SW 1271 (cell line): ENCODE data around the gene IGLL5.

ENCODE experiments used
- DNase-seq, 2 experiments: peaks; one replicate each; lab custom pipeline; 2025; lab: John Stamatoyannopoulos, UW

The IGLL5 gene

DNA sequence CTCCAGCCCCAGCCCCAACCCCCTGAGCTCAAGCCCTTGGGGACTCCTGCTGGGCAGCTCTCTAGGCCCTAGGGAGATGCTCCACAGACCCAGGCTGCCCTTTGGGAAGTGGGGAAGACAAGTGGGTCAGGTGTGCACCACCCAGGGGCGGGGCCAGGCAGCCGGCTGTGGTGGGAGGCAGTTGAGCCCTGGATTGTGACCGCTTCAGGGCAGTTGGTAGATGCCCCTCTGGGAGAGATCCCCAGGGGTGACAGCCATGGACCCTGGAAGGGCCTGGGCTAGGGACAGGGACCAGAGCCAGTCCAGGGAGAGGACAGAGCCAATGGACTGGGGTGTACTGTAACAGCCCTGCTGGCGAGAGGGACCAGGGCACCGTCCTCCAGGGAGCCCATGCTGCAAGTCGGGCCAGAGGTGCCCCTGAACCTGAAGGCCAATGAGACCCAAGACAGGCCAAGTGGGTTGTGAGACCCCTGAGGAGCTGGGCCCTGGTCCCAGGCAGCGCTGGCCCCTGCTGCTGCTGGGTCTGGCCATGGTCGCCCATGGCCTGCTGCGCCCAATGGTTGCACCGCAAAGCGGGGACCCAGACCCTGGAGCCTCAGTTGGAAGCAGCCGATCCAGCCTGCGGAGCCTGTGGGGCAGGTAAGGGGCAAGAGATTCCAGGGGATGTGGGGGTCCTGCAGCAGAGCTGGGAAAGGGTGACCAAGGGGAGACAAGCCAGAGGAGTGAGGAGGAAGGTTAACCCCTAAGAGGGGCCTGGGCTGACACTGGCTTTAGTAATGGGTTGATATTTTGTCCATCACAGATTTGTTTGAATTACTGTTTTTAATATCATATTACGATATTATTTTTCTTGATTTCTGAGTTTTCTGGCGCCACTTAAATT lies at the start of gene IGLL5:
Gene IGLL5, plus strand, starts transcription at position 196 of the 883 bp plus-strand sequence. Its CDS starts 238 bp downstream, at position 434.
- DNase-seq = no peak

DNA sequence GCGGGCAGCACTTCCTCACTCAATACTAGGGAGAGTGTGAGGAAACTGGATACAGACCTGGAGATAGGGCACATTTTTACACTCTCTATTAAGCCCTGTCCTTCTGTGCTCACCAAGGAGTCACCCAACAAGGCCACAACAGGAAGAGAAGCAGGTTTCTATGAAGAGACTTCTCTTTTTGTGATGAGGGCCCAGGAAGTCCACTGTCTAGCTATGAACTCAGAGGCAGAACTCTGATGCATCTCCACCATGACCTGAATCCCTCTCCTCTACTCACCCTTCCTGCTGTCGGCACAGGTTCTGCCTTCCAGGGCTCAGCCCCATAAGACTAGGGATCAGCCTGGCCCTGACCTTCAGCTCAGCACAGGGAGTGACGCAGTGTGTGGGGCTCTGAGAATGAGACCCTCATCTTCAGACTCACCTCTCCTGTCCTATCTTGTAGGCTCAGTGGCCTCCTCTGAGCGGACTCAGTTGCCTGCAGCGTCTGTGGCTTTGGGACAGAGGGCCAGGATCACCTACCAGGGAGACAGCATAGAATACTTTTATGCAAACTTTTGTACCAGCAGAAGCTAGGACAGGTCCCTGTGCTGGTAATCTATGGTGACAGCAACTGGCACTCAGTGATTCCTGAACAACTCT lies 49.3 kb upstream of the IGLL5 start:
- DNase-seq = no peak

DNA sequence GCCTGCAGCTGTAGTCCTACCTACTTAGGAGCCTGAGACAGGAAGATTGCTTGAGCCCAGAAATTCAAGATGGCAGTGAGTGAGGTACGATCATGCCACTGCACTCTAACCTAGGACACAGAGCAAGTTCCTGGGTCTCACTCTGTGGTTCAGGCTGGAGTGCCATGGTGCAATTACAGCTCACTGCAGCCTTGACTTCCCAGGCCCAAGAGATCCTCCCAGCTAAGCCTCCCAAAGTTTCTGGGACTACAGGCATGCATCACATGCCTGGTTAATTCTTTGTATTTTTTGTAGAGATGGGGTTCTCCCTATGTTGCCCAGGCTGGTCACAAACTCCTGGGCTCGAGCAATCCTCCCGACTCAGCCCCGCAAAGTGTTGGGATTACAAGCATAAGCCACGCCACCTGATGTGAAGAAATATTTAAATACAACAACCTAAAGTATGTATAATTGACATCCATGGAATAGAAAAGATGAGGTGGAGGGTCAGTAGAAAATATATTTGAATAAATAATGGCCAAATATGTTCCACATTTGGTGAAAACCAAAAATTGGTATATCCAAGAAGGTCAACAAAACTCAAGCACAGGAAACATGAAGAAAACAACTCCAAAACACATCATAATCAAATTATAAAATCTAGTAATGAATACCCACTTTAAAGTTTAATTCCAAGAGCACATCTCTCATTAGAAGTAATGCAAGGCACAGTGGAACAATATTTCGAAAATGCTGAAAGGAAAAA lies 47.9 kb upstream of the IGLL5 start:
- no peak for DNase-seq

DNA sequence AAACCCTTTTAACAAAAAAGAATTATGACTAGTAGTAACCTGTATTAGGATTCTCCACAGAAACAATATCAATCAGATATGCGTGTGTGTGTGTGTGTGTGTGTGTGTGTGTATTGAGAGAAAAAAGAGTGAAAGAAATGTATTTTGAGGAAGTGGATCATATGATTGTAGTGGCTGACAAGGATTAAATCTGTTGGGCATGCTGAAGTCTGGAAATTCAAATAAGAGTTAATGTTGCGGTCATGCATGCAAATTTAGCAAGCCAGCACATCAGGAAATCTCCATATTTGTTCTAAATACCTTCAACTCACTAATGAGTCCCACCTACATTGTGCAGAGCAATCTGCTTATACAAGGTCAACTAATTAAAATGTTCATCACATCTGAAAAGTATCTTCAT lies 46.8 kb upstream of the IGLL5 start:
- DNase-seq = no peak

DNA sequence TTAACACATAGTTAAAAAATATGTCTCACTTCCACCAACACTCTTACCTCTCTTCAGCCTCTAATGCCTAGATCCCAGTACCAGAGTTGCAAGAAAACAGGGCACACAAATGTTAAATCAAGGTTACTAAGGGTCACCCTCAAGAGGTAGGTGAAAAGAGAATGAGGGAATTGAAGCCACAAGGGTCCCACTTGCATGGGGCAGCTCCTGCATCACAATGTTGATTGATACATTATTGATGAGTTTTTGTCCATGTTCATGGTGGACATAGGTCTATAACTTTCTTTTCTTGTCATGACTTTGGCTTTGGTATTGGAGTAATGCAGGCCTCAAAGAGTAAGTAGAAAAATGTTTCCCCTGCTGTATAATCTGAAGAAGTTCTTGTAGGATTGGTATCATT lies 46.0 kb upstream of the IGLL5 start:
- no peak for DNase-seq

DNA sequence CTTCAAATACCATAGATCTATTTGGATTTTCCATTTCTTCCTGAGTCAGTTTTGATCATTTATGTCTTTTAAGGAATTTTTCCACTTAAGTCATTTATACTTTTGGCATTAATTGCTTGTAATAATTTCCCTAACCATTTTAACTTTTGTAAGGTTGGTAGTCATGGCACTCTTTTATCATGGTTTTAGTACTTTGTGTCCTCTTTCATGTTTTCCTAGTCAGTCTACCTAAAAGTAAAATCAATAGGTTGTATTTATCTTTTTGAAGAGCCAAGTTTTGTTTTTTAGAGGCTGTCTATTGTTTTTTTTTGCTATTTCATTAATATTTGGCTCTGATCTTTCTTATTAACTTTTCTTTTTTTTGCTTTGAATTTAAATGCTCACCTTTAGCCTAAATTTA lies 45.5 kb upstream of the IGLL5 start:
- DNase-seq = no peak

DNA sequence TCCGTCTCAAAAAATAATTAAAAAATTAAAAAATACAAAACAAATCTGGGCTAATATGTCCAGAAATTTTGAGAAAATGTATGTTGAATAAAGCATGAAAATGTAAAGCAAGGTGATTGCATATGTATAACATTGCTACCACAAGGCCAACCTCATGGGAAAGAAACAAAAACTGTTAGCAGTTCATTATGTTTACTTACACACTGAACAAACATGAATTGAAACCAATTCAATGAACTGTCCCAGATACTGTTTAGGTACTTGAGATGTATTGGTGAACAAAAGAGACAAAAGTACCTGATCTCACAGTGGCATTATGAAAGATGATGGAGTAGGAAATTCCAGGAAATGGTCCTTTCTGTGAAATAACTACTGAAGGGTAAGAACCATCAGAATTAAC lies 43.8 kb upstream of the IGLL5 start:
- no peak for DNase-seq

DNA sequence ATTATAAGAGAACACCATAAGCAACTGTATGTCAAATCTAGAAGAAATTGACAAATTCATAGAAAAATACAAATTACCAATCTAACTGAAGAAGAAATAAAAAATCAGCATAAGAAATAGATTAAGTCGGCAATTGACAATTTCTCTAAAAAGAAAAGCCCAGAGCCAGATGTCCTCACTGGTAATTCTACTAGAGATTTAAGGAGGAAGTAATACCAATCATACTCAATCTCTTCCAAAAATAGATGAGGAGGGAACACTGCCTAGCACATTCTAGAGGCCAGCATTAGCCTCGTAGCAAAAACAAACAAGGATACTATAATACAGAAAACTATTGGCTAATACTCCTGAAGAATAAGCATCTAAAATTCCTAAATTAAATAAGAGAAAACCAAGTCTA lies 40.4 kb upstream of the IGLL5 start:
- DNase-seq = no peak

DNA sequence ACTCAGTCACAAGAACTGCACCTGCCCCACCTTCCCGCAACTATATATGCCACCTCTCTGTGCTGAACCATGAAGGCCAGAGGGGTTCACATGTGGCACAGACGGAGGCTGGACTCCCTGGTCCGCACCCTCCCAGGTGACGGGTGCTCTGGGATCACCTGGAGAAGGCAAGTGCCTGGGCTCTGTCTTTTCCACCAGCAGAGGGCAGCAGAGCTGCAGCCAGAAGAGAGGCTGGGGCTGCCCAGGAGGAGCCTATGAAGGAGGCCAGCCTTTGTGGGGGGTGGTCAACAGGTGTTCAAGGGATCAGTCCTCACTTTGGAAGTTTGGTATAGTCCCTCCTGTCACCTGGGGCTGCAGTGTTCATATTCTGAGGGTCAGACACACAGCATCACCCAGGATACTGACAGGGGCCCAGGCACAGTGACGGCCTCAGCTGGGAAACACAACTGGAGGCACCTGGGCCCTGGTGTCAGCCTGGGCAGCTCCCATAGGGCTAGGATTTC lies 39.2 kb upstream of the IGLL5 start:
- DNase-seq = peak in 1 of 2 experiments; percentile 15

DNA sequence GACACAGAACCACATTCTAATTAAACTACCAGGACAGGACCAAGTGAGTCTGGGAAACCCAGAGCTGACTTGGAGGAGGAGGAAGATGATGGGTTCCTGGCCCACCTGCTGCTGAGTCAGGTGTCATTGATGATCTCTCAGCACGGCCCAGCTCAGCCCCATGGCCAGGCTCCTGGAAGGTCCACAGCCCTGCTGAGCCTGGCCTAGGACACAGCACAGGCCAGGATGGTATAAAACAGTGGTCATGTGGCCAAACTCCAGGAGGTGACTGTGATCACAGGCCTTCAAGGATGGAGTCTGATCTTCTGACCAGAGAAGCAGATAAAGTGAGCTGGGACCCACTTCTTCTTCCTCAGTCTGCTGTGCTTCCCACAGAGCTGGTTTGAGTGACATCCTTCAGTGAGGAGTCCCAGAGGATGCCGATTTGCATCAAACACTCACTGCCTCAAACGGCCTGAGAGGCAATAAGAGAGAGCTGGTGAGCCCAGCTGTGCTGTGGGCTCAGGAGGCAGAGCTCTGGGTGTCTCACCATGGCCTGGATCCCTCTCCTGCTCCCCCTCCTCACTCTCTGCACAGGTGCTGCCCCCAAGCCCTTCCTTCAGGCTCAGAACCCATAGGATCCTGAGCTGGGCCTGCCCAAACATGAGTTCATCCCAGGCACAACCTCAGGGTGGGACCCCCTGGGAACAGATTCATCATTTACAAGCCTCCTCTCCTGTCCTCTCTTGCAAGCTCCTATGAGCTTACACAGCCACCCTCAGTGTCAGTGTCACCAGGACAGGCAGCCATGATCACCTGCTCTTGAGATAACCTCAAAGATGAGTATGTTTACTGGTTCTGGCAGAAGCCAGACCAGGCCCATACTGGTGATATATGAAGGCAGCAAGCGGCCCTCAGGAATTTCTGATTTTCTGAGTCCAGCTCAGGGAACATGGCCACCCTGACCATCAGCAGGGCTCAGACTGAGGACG lies 37.7 kb upstream of the IGLL5 start:
- no peak for DNase-seq

DNA sequence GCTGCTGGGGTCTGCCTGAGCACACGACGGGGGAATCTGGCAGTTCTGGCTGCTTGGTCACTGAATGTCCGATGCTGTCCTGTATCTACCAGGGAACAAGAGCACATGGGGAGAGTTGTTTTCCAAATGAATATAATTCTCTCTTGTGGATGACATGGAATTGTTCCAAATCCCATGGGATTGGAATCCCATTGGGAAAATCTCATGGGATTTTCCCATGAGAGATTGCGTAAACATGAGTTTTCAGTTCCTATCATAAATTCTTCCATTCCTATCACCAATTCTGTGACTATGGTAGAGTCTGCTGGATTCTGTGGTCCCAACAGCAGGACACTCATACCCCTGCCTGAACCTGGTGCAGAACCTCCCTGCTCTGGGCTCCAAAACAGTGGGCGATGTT lies 35.6 kb upstream of the IGLL5 start:
- DNase-seq = no peak

DNA sequence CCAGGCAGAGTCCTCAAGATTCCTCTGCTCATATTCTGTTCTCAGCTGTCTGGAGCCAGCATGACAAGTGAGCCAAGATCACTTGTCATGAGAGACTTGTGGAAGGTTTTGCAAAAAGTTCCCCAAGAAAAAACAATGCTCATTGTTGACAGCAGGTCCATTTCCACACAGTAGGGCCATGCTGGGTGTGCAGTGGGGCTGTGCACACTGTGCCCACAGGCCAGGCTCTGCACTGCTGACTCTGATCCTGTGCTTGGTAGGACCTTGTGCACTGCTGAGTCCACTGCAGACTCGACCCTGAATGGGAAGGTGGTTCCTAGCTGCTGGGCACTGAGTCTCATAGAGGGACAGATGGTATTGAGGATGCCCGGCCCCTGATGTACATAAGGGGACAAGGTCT lies 33.9 kb upstream of the IGLL5 start:
- no peak for DNase-seq

DNA sequence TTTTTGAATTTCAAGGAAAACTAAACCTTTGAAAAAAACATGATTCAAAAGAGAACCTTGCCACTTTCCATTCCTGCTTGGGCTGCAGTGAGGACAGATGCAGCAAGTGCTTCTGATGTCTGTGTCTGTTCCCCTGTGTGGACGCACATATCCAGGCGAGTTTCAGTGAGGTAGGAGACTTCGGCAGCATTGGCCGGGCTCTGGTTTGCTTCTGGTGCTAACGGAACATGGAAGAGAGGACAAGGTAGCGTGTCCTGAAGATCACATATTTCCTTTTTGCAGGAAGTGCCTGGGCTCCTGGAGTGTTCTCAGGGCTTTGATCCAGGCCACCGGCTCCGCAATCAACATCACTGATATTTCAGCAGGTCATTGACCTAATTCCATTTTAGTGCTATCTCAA lies 33.1 kb upstream of the IGLL5 start:
- no peak for DNase-seq

DNA sequence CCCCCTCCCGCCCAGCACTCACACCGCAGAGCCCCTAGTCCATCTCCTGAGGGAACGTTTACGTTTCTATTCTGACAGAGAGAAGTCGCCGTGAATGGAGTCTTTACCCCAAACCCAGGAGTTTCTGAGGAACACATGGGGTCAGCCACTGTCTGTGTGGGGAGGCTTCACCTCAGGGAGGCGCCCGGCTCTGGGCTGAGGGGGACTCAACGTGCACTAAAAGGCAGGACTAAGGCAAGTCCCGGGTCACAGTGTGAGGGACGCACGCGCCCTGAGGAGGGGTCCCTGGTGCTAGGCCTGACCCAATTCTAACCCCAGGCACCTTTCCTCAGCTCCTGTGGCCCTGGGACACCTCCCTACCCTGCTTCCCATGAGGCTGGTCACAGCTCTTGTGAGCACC lies 32.5 kb upstream of the IGLL5 start:
- DNase-seq = no peak

DNA sequence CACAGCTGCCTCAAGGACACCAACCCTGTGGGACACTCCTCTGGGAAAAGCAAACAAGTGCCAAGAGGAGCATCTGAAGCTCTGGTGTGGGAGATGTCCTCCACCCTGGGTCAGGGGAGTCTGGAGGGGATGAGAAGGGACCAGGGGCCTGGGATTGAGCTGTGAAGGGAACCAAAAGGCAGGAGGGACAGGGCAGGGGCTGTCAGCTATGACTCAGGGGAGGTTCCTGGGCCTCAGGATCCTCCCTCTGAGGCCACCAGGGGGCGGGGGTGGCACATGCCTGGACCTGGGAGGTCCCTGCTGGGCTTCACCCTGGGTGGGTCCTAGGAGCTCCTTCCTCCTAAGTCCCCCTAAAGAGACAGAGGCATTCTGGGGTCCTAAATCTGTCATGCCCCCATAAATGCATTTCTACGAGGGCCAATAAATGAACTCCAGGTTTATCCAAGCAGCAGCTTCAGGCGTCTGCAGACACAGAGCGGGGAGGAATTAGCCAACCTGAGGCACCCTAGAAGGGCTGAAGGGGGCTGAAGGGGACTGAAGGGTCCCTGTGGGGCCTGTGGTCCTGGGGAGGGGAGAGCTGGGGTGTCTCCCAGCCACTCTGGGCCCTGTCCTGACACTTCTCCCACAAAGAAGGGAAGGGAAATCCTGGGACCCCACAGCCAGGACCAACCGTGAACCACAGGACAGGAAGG lies 31.9 kb upstream of the IGLL5 start:
- DNase-seq = no peak

DNA sequence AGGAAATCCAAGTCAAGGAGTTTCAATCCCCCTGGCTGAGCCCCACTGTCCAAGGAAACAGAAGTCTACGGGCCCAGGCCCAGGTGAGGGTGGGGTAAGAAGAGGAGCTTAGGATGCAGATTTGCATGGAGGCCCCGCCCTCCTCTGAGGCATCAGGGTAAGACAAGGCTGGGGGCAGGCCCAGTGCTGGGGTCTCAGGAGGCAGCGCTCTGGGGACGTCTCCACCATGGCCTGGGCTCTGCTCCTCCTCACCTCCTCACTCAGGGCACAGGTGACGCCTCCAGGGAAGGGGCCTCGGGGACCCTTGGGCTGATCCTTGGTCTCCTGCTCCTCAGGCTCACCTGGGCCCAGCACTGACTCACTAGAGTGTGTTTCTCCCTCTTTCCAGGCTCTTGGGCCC lies 31.3 kb upstream of the IGLL5 start:
- no peak for DNase-seq

DNA sequence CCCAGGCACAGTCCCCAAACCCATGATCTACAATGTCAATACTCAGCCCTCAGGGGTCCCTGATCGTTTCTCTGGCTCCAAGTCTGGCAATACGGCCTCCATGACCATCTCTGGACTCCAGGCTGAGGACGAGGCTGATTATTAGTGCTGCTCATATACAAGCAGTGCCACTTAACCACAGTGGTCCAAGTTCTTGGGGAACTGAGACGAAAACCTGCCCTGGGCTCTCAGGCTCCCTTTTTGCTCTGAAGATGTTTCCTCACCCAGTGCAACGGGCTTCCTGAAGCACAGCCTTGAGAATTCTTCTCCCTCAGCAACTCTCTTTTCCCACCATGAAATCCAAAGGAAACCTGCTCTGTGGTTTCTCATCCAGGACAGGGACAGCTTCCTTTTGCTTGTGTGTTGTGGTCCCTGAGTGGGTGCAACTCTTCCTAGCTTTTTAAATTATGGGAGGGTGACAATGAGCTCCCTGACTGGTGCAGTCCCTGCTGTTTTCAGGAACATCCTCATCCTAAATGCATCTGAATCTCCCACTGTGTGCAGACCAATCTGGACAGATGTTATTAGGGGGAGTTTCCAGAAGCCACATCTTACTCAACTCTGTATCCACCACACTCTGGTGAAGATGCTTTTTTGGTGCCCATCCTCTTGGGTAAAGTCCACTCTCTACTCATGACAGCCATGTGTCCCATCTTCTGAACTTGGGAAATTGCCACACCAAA lies 30.6 kb upstream of the IGLL5 start:
- DNase-seq = no peak

DNA sequence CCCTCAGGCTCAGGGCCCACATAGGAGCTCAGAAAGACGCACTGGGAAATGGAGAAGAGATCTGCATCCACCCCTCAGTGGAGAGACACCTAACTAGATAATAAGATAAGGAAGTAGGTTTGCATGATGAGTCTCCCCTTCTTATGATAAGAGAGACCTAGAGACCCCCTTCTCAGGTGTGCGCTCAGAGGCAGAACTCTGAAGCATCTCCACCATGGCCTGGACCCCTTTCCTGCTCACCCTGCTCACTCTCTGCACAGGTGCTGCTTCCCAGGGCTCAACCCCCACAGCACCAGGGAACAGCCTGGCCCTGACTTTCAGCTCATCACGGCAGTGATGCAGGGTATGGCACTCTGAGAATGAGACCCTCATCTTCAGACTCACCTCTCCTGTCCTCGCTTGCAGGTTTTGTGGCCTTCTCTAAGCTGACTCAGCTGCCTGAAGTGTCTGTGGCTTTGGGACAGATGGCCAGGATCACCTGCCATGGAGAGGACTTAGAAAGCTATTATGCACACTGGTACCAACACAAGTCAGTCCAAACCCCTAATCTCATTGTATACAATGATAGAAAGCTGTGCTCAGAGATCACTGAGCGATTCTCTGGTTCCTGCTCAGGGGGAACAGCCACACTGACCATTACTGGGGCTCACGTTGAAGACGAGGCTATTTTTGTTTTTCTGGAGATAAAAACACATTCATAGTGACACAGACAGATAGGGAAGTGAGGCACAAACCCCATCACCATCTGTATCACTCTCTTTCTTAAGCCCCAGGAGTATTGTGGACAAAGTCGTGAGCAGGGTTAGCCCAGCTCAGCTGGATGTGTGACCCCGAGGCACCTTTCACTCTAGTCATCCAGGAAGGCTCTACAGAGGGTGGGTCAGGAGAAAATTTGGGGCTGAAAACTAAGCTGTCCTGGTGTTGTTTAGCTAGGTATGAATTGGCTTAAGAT lies 29.7 kb upstream of the IGLL5 start:
- no peak for DNase-seq

DNA sequence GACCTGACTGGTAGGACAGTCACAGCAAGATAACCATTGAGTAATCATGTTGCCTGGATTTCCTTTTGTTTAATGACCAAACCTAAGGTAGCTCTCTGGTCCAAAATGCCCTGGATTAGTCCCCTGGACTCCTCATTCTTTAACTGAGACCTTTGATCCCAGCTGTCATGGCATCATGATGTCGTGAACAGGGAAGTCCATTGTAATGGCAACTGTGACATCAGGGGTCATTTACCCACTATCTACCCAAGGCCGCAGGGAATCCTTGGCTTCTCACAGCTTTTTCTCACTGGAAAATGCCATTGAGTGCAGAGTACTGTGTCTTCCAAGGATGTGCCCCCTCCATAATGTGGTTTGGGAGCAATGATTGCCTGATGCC lies 29.1 kb upstream of the IGLL5 start:
- no peak for DNase-seq
